ENCODE results near the gene TGFBRAP1. TPM values are rescaled to one million over a fixed set of nuclear protein-coding genes. Genes with fewer than 3 reads are reported as not detected.
A peak's percentile ranks its signal among the peaks of the same experiment; 100 is the strongest.
"Not testable (repeated sequence)": the region's sequence is repeated elsewhere in the genome, so short reads cannot be mapped to it uniquely, and the experiment has no call there.

The TGFBRAP1 gene
- total RNA-seq, 1 experiment from 2014 or later = 12.3 TPM

GRCh38 chr2:105344704-105345345, 15.3 kb upstream of the TGFBRAP1 start:
- DNase-seq (ENCODE audit: low read depth) = peak; percentile 59

GRCh38 chr2:105339414-105339813, 9.9 kb upstream of the TGFBRAP1 start:
- no peak for DNase-seq (ENCODE audit: low read depth)

- no peak for DNase-seq (ENCODE audit: low read depth)
These were observed 8.5 kb upstream of the TGFBRAP1 start for GRCh38 chr2:105338020-105338385.

- DNase-seq (ENCODE audit: low read depth) = peak; percentile 83
These were observed 7.8 kb upstream of the TGFBRAP1 start, which contains the start of gene C2orf49 for GRCh38 chr2:105337122-105338019. TSS of gene C2orf49 (plus strand) at chr2:105337540. CDS start at chr2:105337588, 48 bp downstream.

- no peak for DNase-seq (ENCODE audit: low read depth)
These were observed 7.2 kb upstream of the TGFBRAP1 start for GRCh38 chr2:105336786-105337121.

GRCh38 chr2:105335469-105335868, 5.9 kb upstream of the TGFBRAP1 start:
- DNase-seq (ENCODE audit: low read depth) = no peak

- DNase-seq (ENCODE audit: low read depth) = no peak
These were observed 4.7 kb upstream of the TGFBRAP1 start for GRCh38 chr2:105334211-105334610.

- no peak for DNase-seq (ENCODE audit: low read depth)
These were observed 1.3 kb upstream of the TGFBRAP1 start for GRCh38 chr2:105330681-105331375.

GRCh38 chr2:105329197-105329554, 359 bp downstream of the TGFBRAP1 start:
- DNase-seq (ENCODE audit: low read depth) = no peak

- peak; percentile 80 for DNase-seq (ENCODE audit: low read depth)
These were observed 996 bp downstream of the TGFBRAP1 start for GRCh38 chr2:105328281-105329196.

GRCh38 chr2:105327690-105328089, 1.8 kb downstream of the TGFBRAP1 start:
- DNase-seq (ENCODE audit: low read depth) = no peak

- DNase-seq (ENCODE audit: low read depth) = not testable (repeated sequence)
These were observed 2.3 kb downstream of the TGFBRAP1 start for GRCh38 chr2:105327271-105327670.

- DNase-seq (ENCODE audit: low read depth) = peak; percentile 62
These were observed 4.1 kb downstream of the TGFBRAP1 start for GRCh38 chr2:105325389-105325963.

GRCh38 chr2:105324732-105325131, 4.8 kb downstream of the TGFBRAP1 start:
- peak; percentile 86 for DNase-seq (ENCODE audit: low read depth)

- no peak for DNase-seq (ENCODE audit: low read depth)
These were observed 5.4 kb downstream of the TGFBRAP1 start for GRCh38 chr2:105324101-105324500.

GRCh38 chr2:105323111-105323510, 6.4 kb downstream of the TGFBRAP1 start:
- DNase-seq (ENCODE audit: low read depth) = no peak

GRCh38 chr2:105321875-105322646, 7.5 kb downstream of the TGFBRAP1 start:
- DNase-seq (ENCODE audit: low read depth) = no peak

- DNase-seq (ENCODE audit: low read depth) = no peak
These were observed 8.8 kb downstream of the TGFBRAP1 start for GRCh38 chr2:105320651-105321215.

GRCh38 chr2:105317937-105318336, 11.6 kb downstream of the TGFBRAP1 start:
- no peak for DNase-seq (ENCODE audit: low read depth)

- DNase-seq (ENCODE audit: low read depth) = no peak
These were observed 14.2 kb downstream of the TGFBRAP1 start for GRCh38 chr2:105315314-105315713.

Data from RPMI7951 (cell line).